Measurements from ENCODE around the gene CLEC14A.

Gene CLEC14A

DNA sequence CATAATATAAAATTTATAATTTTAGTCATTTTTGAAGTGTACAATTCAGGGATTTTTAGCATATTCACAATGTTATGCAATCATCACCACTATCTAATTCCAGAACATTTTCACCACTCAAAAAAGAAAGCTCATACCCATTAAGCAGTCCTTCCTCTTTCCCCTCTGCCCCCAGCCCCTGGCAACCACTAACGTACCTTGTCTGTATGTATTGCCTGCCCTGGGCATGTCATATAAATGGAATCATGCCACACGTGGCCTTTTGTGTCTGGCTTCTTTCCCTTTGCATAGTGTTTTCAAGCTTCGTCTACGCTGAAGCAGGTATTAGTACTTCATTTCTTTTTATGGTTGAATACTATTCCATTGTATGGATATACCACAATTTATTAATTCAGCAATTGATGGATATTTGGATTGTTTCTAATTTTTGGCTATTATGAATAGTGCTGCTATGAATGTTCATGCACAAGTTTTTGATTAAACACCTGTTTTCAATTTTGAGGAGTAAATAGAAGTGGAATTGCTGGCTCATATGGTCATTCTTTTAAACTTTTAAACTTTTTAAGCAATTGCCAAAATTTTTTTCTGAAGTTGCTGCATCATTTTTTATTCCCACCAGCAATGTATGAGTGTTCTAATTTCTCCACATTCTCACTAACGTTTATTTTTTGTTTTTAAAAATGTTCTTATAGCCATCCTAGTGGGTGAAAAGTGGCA, 49.8 kb downstream of the CLEC14A start:
- DNase-seq (ENCODE audit: low read depth) = no peak

GRCh38 chr14:38205119-38205813, 50.6 kb downstream of the CLEC14A start:
- no peak for DNase-seq (ENCODE audit: low read depth)

DNA sequence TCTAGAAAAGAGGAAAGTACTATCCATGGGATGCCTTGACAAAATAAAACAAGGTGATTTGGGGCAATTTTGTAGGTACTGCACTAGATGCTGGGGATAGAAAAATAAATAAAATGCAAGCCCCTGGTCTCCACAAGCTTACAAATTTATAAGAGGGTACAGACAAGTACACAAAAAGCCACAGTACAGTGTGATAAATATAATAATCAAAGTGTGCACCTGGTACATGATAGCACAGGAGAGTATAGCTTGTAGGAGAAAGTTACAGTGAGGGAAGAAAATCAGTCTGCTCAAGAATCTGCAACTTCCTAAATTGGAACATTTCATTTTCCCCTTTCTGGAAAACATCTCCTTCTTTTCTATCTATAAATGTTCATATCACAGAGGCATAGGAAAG, 51.2 kb downstream of the CLEC14A start:
- DNase-seq (ENCODE audit: low read depth) = no peak

Measured in CMK (cell line).